ENCODE results near the gene TTC36.
A peak's percentile ranks its signal among the peaks of the same experiment; 100 is the strongest.
"Not testable (repeated sequence)": the region's sequence is repeated elsewhere in the genome, so short reads cannot be mapped to it uniquely, and the experiment has no call there.

Gene TTC36

DNA sequence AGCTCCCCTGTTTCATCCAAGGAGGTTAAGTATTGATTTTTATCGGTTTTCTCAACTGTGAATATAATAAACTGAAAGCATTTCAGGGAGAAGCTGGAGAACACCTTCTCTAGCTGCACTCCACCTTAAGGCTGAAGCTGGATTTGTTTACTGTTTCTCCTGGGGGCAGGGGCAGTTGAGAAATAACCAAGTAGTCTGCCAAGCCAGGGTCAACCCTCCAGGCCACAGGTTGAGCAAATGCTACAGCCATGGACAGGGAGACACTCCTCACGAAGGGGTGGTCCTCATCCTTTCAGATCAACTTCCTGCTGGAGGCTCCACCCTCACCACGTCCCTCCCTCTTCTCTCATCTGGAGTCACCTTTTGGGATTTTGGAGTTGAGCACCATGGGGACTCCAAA is at the start of gene TTC36:
TSS of gene TTC36 (plus strand) at position 366 of the 400 bp plus-strand sequence. CDS start at position 387, 21 bp downstream.
- DNase-seq (ENCODE audit: low read depth): no peak

GRCh38 chr11:118481238-118481637 is 46.0 kb upstream of the TTC36 start:
- not testable (repeated sequence) for DNase-seq (ENCODE audit: low read depth)

DNA sequence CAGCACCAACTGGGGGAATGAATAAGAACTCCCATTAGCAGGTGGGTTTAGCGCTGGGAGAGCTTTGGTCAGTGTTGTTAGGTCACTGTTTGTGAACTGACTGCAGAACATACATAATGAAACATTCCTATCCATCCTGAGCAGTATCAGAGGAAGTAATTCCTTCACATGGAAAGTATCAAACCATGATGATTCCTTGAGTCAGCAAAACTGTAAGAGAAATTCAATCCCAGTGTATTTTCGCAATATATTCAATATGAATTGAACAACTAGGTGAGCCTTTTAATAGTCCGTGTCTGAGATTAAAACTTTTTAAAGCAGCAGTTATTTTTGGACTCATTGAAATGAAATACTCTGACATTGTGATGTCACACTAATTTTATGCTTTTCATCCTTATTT is 42.9 kb upstream of the TTC36 start:
- DNase-seq (ENCODE audit: low read depth): no peak

DNA sequence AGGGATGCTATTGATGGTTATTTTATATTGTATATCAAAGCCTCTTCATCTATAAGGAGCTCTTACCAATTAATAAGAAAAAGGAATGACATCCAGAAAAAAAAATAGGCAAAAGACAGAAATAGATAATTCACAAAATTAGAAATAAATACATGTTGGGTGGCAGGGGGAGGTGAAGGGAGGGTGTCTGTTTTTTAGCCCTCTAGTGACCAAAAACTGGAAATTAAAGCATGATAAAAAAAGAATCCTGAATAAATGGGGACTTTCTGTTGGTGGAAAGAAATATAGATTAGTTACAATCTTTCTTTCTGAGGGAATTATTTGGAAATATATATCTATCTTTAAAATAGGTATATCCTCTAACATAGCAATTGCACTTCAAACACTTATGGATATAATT is 42.0 kb upstream of the TTC36 start:
- no peak for DNase-seq (ENCODE audit: low read depth)

- peak; percentile 58 for DNase-seq (ENCODE audit: low read depth)
Measured at GRCh38 chr11:118488480-118489109, 38.7 kb upstream of the TTC36 start.

GRCh38 chr11:118491041-118491440 is 36.2 kb upstream of the TTC36 start:
- DNase-seq (ENCODE audit: low read depth): no peak

DNA sequence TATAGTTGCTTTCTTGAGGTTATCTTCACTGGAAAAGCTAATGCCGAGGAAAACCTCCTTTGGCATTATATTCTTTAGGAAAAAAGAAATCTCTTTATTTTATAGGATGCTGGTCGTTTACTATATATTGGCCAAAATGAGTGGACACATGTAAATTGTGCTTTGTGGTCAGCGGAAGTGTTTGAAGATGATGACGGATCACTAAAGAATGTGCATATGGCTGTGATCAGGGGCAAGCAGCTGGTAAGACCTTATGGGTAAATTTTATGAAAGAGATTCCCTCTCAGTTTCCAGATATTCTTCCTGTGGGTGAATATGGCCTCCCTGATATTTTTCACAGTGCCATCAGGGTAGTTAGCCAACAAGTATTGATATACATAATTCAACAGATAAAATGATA is 29.4 kb upstream of the TTC36 start:
- DNase-seq (ENCODE audit: low read depth): no peak

DNA sequence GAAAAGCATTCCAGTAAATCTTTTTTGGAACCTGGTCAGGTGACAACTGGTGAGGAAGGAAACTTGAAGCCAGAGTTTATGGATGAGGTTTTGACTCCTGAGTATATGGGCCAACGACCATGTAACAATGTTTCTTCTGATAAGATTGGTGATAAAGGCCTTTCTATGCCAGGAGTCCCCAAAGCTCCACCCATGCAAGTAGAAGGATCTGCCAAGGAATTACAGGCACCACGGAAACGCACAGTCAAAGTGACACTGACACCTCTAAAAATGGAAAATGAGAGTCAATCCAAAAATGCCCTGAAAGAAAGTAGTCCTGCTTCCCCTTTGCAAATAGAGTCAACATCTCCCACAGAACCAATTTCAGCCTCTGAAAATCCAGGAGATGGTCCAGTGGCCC is 24.1 kb upstream of the TTC36 start:
- no peak for DNase-seq (ENCODE audit: low read depth)

DNA sequence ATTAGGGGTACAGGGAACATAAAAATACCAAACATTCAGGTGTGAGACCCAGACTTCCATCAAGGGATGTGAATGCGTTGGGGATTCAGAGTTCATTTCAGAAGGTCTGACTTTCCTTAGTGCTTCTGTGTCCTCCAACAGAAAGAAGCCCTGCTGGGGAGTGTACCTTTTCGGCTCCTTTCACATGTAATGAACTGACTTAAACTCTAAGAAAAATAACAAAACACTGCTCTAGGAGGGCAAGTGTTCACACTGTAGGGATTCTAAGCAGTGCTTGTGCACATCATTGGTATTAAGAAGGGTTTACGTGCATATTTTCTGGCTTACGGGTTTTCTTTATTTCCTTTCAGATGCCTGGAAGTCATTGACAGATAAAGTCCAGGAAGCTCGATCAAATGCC is 15.7 kb upstream of the TTC36 start:
- no peak for DNase-seq (ENCODE audit: low read depth)

GRCh38 chr11:118514103-118514502 is 13.2 kb upstream of the TTC36 start:
- DNase-seq (ENCODE audit: low read depth): no peak

DNA sequence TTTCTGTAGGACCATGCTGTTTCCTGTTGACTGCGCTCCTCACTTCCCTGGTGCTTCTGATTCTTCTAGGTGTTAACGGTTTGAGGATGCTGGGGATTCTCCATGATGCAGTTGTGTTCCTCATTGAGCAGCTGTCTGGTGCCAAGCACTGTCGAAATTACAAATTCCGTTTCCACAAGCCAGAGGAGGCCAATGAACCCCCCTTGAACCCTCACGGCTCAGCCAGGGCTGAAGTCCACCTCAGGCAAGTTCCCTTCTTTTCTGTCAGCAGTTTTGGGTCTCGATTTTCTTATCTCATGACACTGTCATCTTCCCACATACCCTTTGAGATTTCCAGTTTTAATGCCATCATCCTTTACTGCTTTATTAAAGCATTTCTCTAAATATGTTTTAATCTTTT is 7.7 kb upstream of the TTC36 start:
- no peak for DNase-seq (ENCODE audit: low read depth)

- no peak for DNase-seq (ENCODE audit: low read depth)
Measured at GRCh38 chr11:118521892-118522311, 5.4 kb upstream of the TTC36 start.

DNA sequence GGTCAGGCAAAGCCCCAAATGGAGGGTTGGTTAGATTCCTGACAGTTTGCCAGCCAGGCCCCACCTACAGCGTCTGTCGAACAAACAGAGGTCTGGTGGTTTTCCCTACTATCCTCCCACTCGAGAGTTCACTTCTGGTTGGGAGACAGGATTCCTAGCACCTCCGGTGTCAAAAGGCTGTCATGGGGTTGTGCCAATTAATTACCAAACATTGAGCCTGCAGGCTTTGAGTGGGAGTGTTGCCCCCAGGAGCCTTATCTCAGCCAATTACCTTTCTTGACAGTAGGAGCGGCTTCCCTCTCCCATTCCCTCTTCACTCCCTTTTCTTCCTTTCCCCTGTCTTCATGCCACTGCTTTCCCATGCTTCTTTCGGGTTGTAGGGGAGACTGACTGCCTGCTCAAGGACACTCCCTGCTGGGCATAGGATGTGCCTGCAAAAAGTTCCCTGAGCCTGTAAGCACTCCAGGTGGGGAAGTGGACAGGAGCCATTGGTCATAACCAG is 4.7 kb upstream of the TTC36 start:
- peak; percentile 12 for DNase-seq (ENCODE audit: low read depth)

GRCh38 chr11:118524356-118524755 is 2.9 kb upstream of the TTC36 start:
- DNase-seq (ENCODE audit: low read depth): no peak

DNA sequence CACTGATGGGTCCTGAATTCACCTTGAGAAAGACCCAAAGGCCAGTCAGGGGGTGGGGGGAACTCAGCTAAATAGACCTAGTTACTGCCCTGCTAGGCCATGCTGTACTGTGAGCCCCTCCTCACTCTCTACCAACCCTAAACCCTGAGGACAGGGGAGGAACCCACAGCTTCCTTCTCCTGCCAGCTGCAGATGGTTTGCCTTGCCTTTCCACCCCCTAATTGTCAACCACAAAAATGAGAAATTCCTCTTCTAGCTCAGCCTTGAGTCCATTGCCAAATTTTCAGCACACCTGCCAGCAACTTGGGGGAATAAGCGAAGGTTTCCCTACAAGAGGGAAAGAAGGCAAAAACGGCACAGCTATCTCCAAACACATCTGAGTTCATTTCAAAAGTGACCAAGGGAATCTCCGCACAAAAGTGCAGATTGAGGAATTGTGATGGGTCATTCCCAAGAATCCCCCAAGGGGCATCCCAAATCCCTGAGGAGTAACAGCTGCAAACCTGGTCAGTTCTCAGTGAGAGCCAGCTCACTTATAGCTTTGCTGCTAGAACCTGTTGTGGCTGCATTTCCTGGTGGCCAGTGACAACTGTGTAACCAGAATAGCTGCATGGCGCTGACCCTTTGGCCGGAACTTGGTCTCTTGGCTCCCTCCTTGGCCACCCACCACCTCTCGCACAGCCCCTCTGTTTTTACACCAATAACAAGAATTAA is 2.4 kb upstream of the TTC36 start:
- DNase-seq (ENCODE audit: low read depth): no peak

DNA sequence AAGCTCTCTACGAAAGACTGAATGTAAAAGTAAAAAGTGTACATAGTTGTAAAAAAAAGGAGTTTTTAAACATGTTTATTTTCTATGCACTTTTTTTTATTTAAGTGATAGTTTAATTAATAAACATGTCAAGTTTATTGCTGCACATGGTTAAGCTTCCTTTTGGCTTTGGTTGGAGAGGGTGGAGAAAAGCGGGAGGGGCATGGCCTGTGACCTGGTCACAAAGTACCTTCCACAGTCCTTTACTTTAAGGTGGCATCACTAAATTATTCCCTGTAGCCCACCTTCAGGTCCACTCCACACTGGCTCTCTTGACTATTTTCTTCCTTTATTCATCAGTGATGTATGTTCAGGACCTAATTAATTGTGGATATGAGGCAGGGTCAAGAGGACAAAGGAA is 586 bp upstream of the TTC36 start:
- no peak for DNase-seq (ENCODE audit: low read depth)

GRCh38 chr11:118528511-118528910 is 1.2 kb downstream of the TTC36 start:
- no peak for DNase-seq (ENCODE audit: low read depth)

DNA sequence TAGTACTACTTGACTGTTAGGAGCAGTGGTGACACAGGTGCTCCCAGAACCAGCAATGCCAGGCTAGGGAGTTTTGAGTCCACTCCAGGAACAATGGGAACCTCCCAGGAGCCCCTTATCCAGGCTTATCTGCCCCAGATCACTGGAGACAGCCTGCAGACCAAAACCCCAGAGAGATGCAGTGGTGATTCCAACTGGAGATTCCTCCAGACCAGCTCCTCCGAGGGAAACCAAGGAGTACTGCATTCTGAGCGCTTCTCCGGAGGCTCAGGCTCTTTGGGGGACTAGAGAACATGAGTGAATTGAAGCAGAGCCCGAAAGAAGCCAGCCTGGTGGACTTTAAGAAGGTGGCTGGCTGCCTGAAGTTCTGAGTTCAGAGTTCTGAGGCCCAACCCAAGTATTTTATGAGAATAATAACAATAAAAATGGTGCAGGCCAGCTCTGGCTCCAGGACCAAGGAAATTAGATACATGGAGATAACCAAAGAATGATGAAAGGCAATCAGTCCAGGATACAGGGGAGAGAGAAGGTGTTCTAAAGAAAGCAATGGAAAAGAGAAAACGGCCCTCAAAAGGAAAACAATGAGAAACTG is 2.4 kb downstream of the TTC36 start:
- DNase-seq (ENCODE audit: low read depth): no peak

- DNase-seq (ENCODE audit: low read depth): no peak
Measured at GRCh38 chr11:118530180-118530682, 3.0 kb downstream of the TTC36 start.

DNA sequence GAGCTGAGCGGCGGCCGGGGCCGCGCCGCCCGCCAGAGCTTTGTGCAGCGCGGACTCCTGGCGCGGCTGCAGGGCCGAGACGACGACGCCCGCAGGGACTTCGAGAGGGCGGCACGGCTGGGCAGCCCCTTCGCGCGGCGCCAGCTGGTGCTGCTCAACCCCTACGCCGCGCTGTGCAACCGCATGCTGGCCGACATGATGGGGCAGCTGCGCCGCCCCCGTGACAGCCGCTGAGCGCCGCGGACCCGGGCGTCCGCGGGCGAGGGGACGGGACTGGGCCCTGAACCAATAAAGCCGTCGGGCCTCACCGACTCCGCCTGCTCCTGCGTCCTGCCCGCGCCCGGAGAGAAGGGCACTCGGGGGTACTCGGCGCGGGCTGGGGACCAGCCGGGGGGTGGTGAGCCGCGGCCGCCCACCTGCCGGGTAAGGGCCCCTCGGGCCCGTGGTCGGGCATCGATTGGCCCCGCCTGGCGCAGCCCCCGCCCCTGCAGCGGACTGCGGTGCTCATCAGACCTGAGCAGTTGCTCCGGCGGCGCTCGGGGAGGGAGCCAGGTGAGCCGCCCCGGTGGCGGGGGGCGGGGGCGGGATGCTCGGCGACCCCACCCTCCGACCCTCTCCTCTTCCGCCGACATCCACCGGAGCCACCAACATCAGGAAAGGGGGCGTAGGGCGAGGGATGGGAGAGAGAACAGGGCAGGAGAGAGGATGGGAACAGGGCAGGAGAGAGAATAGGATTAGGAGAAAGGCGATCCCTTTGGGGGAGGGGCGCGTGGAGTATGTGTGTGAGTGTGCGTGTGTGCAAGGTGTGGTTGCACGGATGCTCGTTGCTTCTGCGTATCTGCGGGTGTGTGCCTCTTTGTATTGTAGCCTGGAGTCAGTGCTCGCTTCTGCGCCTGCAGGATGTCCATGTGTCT is 3.7 kb downstream of the TTC36 start, which contains the start of gene TMEM25:
TSS of gene TMEM25 (plus strand) at position 510 of the 914 bp plus-strand sequence. CDS start 610 bp downstream, outside the sequence.
- DNase-seq (ENCODE audit: low read depth): peak; percentile 14

DNA sequence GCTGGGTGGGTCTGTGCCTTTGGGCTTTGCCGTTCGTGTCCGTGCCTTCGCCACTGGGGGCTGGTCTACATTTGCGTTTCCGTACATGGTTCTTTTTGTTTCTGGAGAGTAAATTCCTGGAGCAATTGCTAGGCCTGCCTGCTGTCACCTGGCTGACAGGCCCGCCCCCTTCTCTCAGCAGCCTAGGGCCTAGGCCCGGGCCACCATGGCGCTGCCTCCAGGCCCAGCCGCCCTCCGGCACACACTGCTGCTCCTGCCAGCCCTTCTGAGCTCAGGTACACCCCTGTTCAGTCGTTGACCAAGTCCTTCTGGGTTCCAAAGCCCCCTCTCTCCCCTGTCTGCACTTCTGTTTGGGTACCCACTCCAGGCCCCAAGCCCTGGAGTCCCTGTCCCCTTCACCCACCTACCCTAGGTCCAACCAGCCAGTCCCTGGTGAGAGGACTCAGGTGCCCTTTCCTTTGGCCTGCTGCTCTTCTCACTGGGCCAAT is 4.4 kb downstream of the TTC36 start:
- DNase-seq (ENCODE audit: low read depth): no peak

- DNase-seq (ENCODE audit: low read depth): no peak
Measured at GRCh38 chr11:118532091-118532490, 4.8 kb downstream of the TTC36 start.

All from stromal cell of bone marrow (primary cell).